ENCODE results near the gene KHDRBS2.
A peak's percentile ranks its signal among the peaks of the same experiment; 100 is the strongest.

KHDRBS2 gene

DNA sequence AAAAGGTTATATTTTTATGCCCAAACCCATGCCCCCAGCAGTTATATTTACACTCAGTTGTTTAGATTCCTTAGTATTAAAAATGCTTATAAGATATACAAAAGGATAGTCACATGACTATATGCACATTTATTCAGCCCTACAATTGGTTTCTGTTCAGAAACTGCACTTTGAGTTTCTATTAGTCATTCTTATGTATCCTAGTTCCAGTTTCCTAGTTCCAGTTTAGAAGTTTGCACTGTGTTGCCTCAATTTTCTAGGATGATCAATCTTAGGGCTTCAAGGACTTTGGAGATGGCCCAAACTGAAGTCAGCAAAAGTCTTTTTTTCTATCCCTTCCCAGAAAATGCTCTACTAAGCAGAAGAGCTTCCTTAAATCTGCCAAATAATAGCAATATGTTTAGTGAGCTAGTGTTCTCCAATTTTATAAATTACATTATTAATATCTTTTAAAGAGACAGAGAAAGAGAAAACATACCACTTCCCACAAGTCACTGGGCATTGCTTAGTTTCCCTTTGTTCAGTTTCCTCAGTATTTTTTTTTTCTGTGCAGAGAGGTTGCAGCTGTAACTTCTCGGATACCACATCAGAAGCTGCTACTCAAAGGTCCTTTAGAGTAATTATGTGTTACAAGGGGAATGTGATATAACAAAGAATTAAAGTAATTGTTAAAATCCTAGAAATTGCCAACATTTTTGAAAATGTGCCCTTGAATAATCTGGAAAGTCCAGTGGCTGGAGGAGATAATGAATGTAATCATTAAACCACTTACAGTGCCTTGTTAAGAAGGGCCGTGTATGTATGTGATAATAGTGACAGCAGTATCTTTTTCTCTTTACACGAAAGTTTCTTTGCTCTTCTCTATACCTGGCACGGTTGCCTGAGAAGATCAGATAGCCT is 138.8 kb downstream of the KHDRBS2 start:
- H3K79me1 ChIP-seq (ENCODE audit: low read length), result no peaks in the 10 kb centered on the region
- H3K4me3 ChIP-seq (ENCODE audit: low read depth, low read length), result no peak overlapping the region
- H2BK12ac ChIP-seq (ENCODE audit: low read length), result no peak overlapping the region
- H2AFZ ChIP-seq (ENCODE audit: insufficient read depth, low read length, poor library complexity), result no peak overlapping the region
- H3K79me2 ChIP-seq (ENCODE audit: control insufficient read depth, insufficient read depth, low read length, poor library complexity), result no peaks in the 10 kb centered on the region
- no peaks in the 10 kb centered on the region for H3K9me3 ChIP-seq (ENCODE audit: insufficient read depth, low read depth, low read length)
- H3K4me2 ChIP-seq (ENCODE audit: low read length), result no peak overlapping the region
- H3K27ac ChIP-seq (ENCODE audit: low read depth, low read length), result no peak overlapping the region
- no peak overlapping the region for H3K18ac ChIP-seq (ENCODE audit: low read length)
- H3K14ac ChIP-seq (ENCODE audit: low read length), result no peak overlapping the region
- no peaks in the 10 kb centered on the region for H3K36me3 ChIP-seq (ENCODE audit: control insufficient read depth in 1 of 2, insufficient read depth in 2 of 2, low read length in 2 of 2)
- no peak overlapping the region for H3K23ac ChIP-seq (ENCODE audit: low read length)
- no peak overlapping the region for H4K8ac ChIP-seq (ENCODE audit: low read depth, low read length)
- no peak overlapping the region for H2AK5ac ChIP-seq (ENCODE audit: low read length)
- no peak for DNase-seq
- H3K9ac ChIP-seq (ENCODE audit: low read length), result no peak overlapping the region
- no CpG with 5 or more reads among the region's 4 CpGs for WGBS (ENCODE audit: extremely low coverage, insufficient coverage, insufficient read length)
- no peaks in the 10 kb centered on the region for H3K4me1 ChIP-seq (ENCODE audit: control insufficient read depth in 1 of 2, insufficient read depth in 2 of 2, low read length in 2 of 2)
- no peak overlapping the region for H4K12ac ChIP-seq (ENCODE audit: low read depth, low read length)
- H4K91ac ChIP-seq (ENCODE audit: low read depth, low read length), result no peak overlapping the region
- H3K4ac ChIP-seq (ENCODE audit: low read depth, low read length), result no peak overlapping the region
- no peak overlapping the region for H2BK5ac ChIP-seq (ENCODE audit: low read depth, low read length, poor library complexity)
- H2BK120ac ChIP-seq (ENCODE audit: insufficient read depth, low read length, poor library complexity), result no peak overlapping the region
- H3K27me3 ChIP-seq (ENCODE audit: insufficient read depth, low read length), result no peaks in the 10 kb centered on the region

DNA sequence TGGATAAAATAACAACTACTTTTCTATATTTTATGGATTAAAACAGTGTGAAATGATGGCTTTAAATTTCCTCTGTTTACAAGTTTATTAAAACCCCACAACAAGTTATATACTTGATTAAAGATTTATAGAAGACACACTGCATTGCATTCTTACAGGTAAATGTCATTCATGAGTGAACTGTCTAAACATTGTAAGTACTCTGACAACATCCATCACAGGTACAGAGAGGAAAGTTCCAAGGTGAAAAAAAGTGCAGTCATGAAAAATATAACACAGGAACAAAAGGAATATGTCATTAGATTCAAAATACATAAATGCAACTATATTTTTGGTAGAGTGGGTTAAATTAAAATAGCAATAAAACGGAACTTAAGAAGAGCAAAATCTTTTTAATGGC is 156.9 kb downstream of the KHDRBS2 start:
- Histone ChIP-seq H2BK12ac (ENCODE audit: low read length) (no peak overlapping the region), H3K79me2 (ENCODE audit: control insufficient read depth, insufficient read depth, low read length, poor library complexity) (no peaks in the 10 kb centered on the region), H3K27me3 (ENCODE audit: insufficient read depth, low read length) (no peaks in the 10 kb centered on the region), H3K23ac (ENCODE audit: low read length) (no peak overlapping the region), H2AFZ (ENCODE audit: insufficient read depth, low read length, poor library complexity) (no peak overlapping the region), H3K27ac (ENCODE audit: low read depth, low read length) (no peak overlapping the region), H3K36me3 (ENCODE audit: control insufficient read depth in 1 of 2, insufficient read depth in 2 of 2, low read length in 2 of 2) (no peaks in the 10 kb centered on the region), H2BK5ac (ENCODE audit: low read depth, low read length, poor library complexity) (no peak overlapping the region), H4K8ac (ENCODE audit: low read depth, low read length) (no peak overlapping the region), H3K4me2 (ENCODE audit: low read length) (no peak overlapping the region), H3K4me1 (ENCODE audit: control insufficient read depth in 1 of 2, insufficient read depth in 2 of 2, low read length in 2 of 2) (no peaks in the 10 kb centered on the region), H4K91ac (ENCODE audit: low read depth, low read length) (no peak overlapping the region), H3K9me3 (ENCODE audit: insufficient read depth, low read depth, low read length) (peaks cover 2% of the 10 kb centered on the region), H4K12ac (ENCODE audit: low read depth, low read length) (no peak overlapping the region), H3K18ac (ENCODE audit: low read length) (no peak overlapping the region), H3K79me1 (ENCODE audit: low read length) (no peaks in the 10 kb centered on the region), H2AK5ac (ENCODE audit: low read length) (no peak overlapping the region), H3K14ac (ENCODE audit: low read length) (no peak overlapping the region), H3K9ac (ENCODE audit: low read length) (no peak overlapping the region), H3K4ac (ENCODE audit: low read depth, low read length) (no peak overlapping the region), H3K4me3 (ENCODE audit: low read depth, low read length) (no peak overlapping the region), H2BK120ac (ENCODE audit: insufficient read depth, low read length, poor library complexity) (no peak overlapping the region)
- no CpG with 5 or more reads among the region's 1 CpG for WGBS (ENCODE audit: extremely low coverage, insufficient coverage, insufficient read length)
- DNase-seq, result no peak

DNA sequence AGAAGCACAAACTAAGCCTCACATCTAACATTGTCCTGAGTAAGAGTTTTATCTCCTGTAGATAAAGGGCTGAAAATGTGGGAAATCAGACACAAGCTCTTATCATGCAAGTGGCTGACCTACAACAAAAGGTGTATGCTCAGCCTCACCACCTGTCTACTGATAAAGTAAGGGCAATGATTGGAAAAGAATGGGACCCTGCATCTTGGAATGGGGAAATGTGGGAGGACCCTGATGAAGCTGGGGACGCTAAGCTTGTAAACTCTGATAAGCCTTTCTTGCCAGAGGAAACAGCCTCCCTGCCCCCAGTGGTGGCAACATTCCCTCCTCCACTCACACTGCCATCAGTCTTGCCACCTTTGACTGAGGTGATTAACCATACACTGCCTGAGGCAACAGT is 166.6 kb downstream of the KHDRBS2 start:
- Histone ChIP-seq H3K4me2 (ENCODE audit: low read length) (no peak overlapping the region), H3K27me3 (ENCODE audit: insufficient read depth, low read length) (no peaks in the 10 kb centered on the region), H3K27ac (ENCODE audit: low read depth, low read length) (no peak overlapping the region), H3K9me3 (ENCODE audit: insufficient read depth, low read depth, low read length) (no peaks in the 10 kb centered on the region), H2BK5ac (ENCODE audit: low read depth, low read length, poor library complexity) (no peak overlapping the region), H3K18ac (ENCODE audit: low read length) (no peak overlapping the region), H3K4ac (ENCODE audit: low read depth, low read length) (no peak overlapping the region), H3K79me2 (ENCODE audit: control insufficient read depth, insufficient read depth, low read length, poor library complexity) (no peaks in the 10 kb centered on the region), H3K36me3 (ENCODE audit: control insufficient read depth in 1 of 2, insufficient read depth in 2 of 2, low read length in 2 of 2) (no peaks in the 10 kb centered on the region), H3K9ac (ENCODE audit: low read length) (peak overlapping the region; percentile 17), H3K4me3 (ENCODE audit: low read depth, low read length) (no peak overlapping the region), H4K12ac (ENCODE audit: low read depth, low read length) (no peak overlapping the region), H2BK12ac (ENCODE audit: low read length) (no peak overlapping the region), H4K8ac (ENCODE audit: low read depth, low read length) (no peak overlapping the region), H3K23ac (ENCODE audit: low read length) (peak overlapping the region; percentile 29), H2BK120ac (ENCODE audit: insufficient read depth, low read length, poor library complexity) (no peak overlapping the region), H3K79me1 (ENCODE audit: low read length) (no peaks in the 10 kb centered on the region), H3K4me1 (ENCODE audit: control insufficient read depth in 1 of 2, insufficient read depth in 2 of 2, low read length in 2 of 2) (no peaks in the 10 kb centered on the region), H3K14ac (ENCODE audit: low read length) (no peak overlapping the region), H4K91ac (ENCODE audit: low read depth, low read length) (no peak overlapping the region), H2AFZ (ENCODE audit: insufficient read depth, low read length, poor library complexity) (no peak overlapping the region), H2AK5ac (ENCODE audit: low read length) (no peak overlapping the region)
- no peak for DNase-seq
- no CpG with 5 or more reads among the region's 1 CpG for WGBS (ENCODE audit: extremely low coverage, insufficient coverage, insufficient read length)

DNA sequence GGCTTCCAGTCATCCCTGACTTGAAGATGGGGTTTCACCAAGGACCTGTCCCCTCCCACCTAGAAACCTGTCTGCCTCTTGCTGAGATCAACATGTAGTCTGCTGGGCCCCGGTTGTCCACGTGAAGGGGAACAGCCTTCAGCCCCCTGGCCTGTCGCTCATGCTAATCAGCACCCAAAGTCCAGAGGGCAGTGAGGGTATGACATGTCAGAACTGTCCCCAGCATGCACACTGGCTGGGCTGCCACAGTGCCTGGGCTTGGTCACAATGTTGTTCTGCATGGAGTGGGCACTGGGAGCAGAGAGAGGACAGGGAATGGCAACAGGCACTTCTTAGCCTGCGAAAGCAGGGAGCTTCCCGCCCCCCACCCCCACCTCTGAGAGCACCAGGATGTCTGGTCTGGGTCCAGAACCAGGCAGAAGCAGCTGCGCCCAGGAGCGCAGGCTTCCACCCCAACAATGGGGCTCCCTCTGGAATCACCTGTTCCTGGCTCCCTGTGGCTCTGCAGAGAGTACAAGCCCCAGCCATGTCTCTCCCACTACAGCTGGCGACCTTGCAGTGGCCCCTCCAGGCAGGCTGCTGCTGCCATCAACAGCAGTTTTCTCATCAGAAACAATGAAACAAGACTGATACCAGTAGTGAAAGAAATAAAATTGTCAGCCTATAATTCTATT is 182.7 kb downstream of the KHDRBS2 start:
- Histone ChIP-seq H3K23ac (ENCODE audit: low read length) (no peak overlapping the region), H3K79me1 (ENCODE audit: low read length) (no peaks in the 10 kb centered on the region), H2AFZ (ENCODE audit: insufficient read depth, low read length, poor library complexity) (no peak overlapping the region), H2BK120ac (ENCODE audit: insufficient read depth, low read length, poor library complexity) (no peak overlapping the region), H3K14ac (ENCODE audit: low read length) (no peak overlapping the region), H3K4me1 (ENCODE audit: control insufficient read depth in 1 of 2, insufficient read depth in 2 of 2, low read length in 2 of 2) (no peaks in the 10 kb centered on the region), H3K4me3 (ENCODE audit: low read depth, low read length) (peak overlapping the region; percentile 56), H2AK5ac (ENCODE audit: low read length) (no peak overlapping the region), H2BK12ac (ENCODE audit: low read length) (no peak overlapping the region), H3K4ac (ENCODE audit: low read depth, low read length) (no peak overlapping the region), H2BK5ac (ENCODE audit: low read depth, low read length, poor library complexity) (no peak overlapping the region), H3K36me3 (ENCODE audit: control insufficient read depth in 1 of 2, insufficient read depth in 2 of 2, low read length in 2 of 2) (no peaks in the 10 kb centered on the region), H4K91ac (ENCODE audit: low read depth, low read length) (no peak overlapping the region), H3K79me2 (ENCODE audit: control insufficient read depth, insufficient read depth, low read length, poor library complexity) (no peaks in the 10 kb centered on the region), H4K12ac (ENCODE audit: low read depth, low read length) (no peak overlapping the region), H3K27me3 (ENCODE audit: insufficient read depth, low read length) (no peaks in the 10 kb centered on the region), H3K4me2 (ENCODE audit: low read length) (no peak overlapping the region), H3K27ac (ENCODE audit: low read depth, low read length) (no peak overlapping the region), H3K18ac (ENCODE audit: low read length) (no peak overlapping the region), H3K9me3 (ENCODE audit: insufficient read depth, low read depth, low read length) (no peaks in the 10 kb centered on the region), H3K9ac (ENCODE audit: low read length) (no peak overlapping the region), H4K8ac (ENCODE audit: low read depth, low read length) (no peak overlapping the region)
- no peak for DNase-seq
- WGBS (ENCODE audit: extremely low coverage, insufficient coverage, insufficient read length), result no CpG with 5 or more reads among the region's 8 CpGs

Data from trophoblast cell (in vitro differentiated cells and primary cell).